Fibroblast of pulmonary artery (primary cell): ENCODE results near the gene PTPRD.
A peak's percentile ranks its signal among the peaks of the same experiment; 100 is the strongest.

Experiments
- DNase-seq: peaks from one replicate; pipeline ENCODE4 v3.0.0-alpha.2; 2010; ENCODE audit warnings: low read depth
- H3K4me3 ChIP-seq: replicated peaks from 2 replicates; pipeline ENCODE4 v1.5.1; 2011; ENCODE audit warnings: low read depth, mild to moderate bottlenecking, control low read depth, low read length, moderate library complexity
- CTCF ChIP-seq: IDR thresholded peaks from 2 replicates; pipeline ENCODE4 v1.5.1; 2011; ENCODE audit warnings: mild to moderate bottlenecking, control low read depth, low read length, inconsistent platforms; ENCODE audit errors: missing control alignments

The PTPRD gene

GRCh38 chr9:10248890-10249289 is 363.9 kb downstream of the PTPRD start:
- TF ChIP-seq CTCF: no peak
- no peak for DNase-seq
- H3K4me3 ChIP-seq: no peak overlapping the region

- no peak overlapping the region for H3K4me3 ChIP-seq
- TF ChIP-seq CTCF: no peak
- DNase-seq: no peak
Observed at GRCh38 chr9:10242255-10242654, 370.5 kb downstream of the PTPRD start.

GRCh38 chr9:10238087-10238486 is 374.7 kb downstream of the PTPRD start:
- TF ChIP-seq CTCF: no peak
- H3K4me3 ChIP-seq: no peak overlapping the region
- no peak for DNase-seq

- no peak for DNase-seq
- no peak for TF ChIP-seq CTCF
- no peak overlapping the region for H3K4me3 ChIP-seq
Observed at GRCh38 chr9:10237584-10237983, 375.2 kb downstream of the PTPRD start.

GRCh38 chr9:10236161-10236560 is 376.6 kb downstream of the PTPRD start:
- DNase-seq: no peak
- TF ChIP-seq CTCF: no peak
- H3K4me3 ChIP-seq: no peak overlapping the region

GRCh38 chr9:10235376-10235775 is 377.4 kb downstream of the PTPRD start:
- no peak for DNase-seq
- no peak overlapping the region for H3K4me3 ChIP-seq
- TF ChIP-seq CTCF: no peak

- TF ChIP-seq CTCF: peak; percentile 24
- DNase-seq: peak; percentile 14
- no peak overlapping the region for H3K4me3 ChIP-seq
Observed at GRCh38 chr9:10232352-10232930, 380.4 kb downstream of the PTPRD start.
